Thyroid gland (tissue), 4 donors: ENCODE data around the gene RFC5. TPM values are rescaled to one million over a fixed set of nuclear protein-coding genes. Genes with fewer than 3 reads are reported as not detected.
A peak's percentile ranks its signal among the peaks of the same experiment; 100 is the strongest.

ENCODE experiments used
- DNase-seq, 2 donors: peaks; one replicate each; pipeline ENCODE4 v3.0.0-alpha.2; 2019
- H3K27ac ChIP-seq, 3 donors: fragments of 200-600 bp; sonication (generic); 1 replicate in 2 of 3; 2 replicates in 1 of 3; pipeline ENCODE4 v1.5.1; 2016 to 2019; ENCODE audit warnings: mild to moderate bottlenecking in 1 of 3, moderate library complexity in 1 of 3
- H3K27me3 ChIP-seq: fragments of 200-600 bp; sonication (generic); one replicate; pipeline ENCODE4 v1.5.1; 2019
- H3K36me3 ChIP-seq, 2 donors: fragments of 200-600 bp; sonication (generic); one replicate each; pipeline ENCODE4 v1.5.1; 2016 to 2019
- H3K4me1 ChIP-seq, 2 donors: fragments of 200-600 bp; sonication (generic); one replicate each; pipeline ENCODE4 v1.5.1; 2017 to 2019
- H3K4me3 ChIP-seq, 3 donors: fragments of 200-600 bp; sonication (generic); replicated peaks in 1 of 3; 1 replicate in 2 of 3; 2 replicates in 1 of 3; pipeline ENCODE4 v1.5.1; 2016; ENCODE audit warnings: mild to moderate bottlenecking in 1 of 3
- H3K9me3 ChIP-seq: fragments of 200-600 bp; sonication (generic); one replicate; pipeline ENCODE4 v1.5.1; 2017
- POLR2A ChIP-seq, 2 donors: fragments of 450-650 bp; IDR thresholded peaks; one replicate each; pipeline ENCODE4 v1.6.1; 2017; ENCODE audit warnings: antibody characterized with exemption in 2 of 2, mild to moderate bottlenecking in 2 of 2, moderate library complexity in 1 of 2
- WGBS, 2 donors: methylation state at CpG; one replicate each; pipeline ENCODE4 v1.1.5; 2017; 5-methylcytosine and 5-hydroxymethylcytosine counted together
- intact Hi-C: fragments of 100-400 bp; cut with DNase I; formaldehyde crosslinking; loops from one replicate; pipeline ENCODE4 v1.15.1; 2023
- total RNA-seq, 4 donors: library from RNA; depleted of rRNA; stranded (reverse); fragments of >200 nt; gene quantifications; one replicate each; pipeline ENCODE4 v1.2.3, GENCODE V29; 2016
- TF ChIP-seq, protein P1 (sequence below), 6 experiments: fragments of 200-600 bp in 3 of 6; fragments of 450-650 bp in 3 of 6; sonication (generic) in 3 of 6; IDR thresholded peaks; one replicate each; pipeline ENCODE4 v1.5.1; 2016 to 2019; ENCODE audit warnings: antibody characterized with exemption in 6 of 6, mild to moderate bottlenecking in 2 of 6, inconsistent platforms in 1 of 6, moderate library complexity in 1 of 6

Gene RFC5
- total RNA-seq, 4 donors from 2014 or later = 15.4 to 18.8 (median 17.2) TPM

DNA sequence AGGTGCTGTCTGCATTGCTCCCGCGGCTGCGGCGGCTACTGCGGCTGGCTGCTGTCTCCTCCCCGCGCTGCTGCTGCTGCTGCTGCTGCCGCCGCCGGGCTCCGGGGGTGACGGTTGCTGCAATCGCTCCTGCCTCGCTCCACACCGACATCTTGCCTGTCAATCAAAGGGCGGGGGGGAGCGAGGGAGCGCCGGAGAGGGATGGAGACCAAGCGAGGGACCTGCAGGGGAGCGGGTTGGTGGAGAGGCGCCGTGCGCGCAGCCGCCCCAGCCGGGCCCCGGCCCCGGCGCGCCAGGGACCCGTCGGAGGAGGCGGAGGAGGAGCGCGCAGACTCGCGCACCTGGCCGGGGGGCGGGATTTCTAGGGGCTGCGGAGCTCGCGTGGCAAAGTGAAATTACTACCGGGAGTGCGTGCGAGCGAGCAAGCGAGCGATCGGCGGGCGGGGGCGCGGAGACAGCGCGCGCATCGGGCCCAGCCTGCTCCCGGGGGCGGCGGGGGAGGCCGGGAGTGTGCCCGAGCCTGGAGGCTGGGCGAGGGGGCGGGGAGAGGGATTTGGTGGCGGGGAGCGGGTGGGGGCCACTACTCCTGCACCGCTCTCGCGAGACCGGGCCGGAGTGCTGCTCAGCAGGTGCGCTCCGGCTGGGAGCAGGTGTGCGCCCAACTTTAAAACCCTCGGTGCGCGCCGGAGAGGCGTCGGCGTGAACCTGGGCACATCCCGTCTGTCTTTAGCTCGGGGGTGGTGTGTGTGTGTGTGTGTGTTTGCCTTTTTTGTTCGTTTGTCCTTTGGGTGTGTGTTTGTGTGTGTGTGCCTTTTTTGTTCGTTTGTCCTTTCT, 47.5 kb upstream of the RFC5 start, which contains the start of gene KSR2:
Gene KSR2, minus strand, starts transcription at position 165 of the 834 bp plus-strand sequence. CDS start 735 bp downstream, outside the sequence.
- WGBS, 2 donors = 0 to 3% methylated on average over 18 to 41 of the region's 86 CpGs
- Histone ChIP-seq H3K9me3 (no peaks in the 10 kb centered on the region), H3K4me3 (peak within 1 kb of the TSS in 2 of 3 donors; percentile 55), H3K27me3 (no peaks in the 10 kb centered on the region), H3K27ac (peak within 1 kb of the TSS; percentile 62 to 82 (median 62)), H3K4me1 (no peaks in the 10 kb centered on the region), H3K36me3 (no peaks in the 10 kb centered on the region)
- peak; percentile 91 to 93 for DNase-seq
- peak in 1 of 2 donors; percentile 66 for TF ChIP-seq POLR2A (IDR thresholded peaks at IDR 0.05)
- TF ChIP-seq, protein P1, sequence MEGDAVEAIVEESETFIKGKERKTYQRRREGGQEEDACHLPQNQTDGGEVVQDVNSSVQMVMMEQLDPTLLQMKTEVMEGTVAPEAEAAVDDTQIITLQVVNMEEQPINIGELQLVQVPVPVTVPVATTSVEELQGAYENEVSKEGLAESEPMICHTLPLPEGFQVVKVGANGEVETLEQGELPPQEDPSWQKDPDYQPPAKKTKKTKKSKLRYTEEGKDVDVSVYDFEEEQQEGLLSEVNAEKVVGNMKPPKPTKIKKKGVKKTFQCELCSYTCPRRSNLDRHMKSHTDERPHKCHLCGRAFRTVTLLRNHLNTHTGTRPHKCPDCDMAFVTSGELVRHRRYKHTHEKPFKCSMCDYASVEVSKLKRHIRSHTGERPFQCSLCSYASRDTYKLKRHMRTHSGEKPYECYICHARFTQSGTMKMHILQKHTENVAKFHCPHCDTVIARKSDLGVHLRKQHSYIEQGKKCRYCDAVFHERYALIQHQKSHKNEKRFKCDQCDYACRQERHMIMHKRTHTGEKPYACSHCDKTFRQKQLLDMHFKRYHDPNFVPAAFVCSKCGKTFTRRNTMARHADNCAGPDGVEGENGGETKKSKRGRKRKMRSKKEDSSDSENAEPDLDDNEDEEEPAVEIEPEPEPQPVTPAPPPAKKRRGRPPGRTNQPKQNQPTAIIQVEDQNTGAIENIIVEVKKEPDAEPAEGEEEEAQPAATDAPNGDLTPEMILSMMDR (IDR thresholded peaks at IDR 0.05) = no peak
- intact Hi-C loops = no loop called here

DNA sequence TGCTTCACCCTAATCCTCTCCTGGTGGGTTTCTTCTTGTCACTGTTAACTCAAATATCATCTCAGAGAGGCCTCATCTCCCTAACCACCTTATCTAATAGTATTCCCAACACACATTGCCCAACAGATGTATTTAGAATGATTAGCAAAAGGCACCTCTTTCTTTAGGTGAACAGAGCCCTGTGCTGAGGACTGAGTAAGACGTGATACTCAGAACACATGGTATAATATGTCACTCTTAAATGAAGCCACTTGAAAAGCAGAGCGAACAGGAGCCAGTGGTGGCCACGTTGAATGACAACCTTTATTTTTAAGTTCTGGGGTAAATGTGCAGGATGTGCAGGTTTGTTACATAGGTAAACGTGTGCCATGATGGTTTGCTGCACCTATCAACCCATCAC, 46.2 kb upstream of the RFC5 start:
- 90 to 92% methylated on average over 4 of the region's 4 CpGs for WGBS, 2 donors
- Histone ChIP-seq H3K4me1 (no peaks in the 10 kb centered on the region), H3K4me3 (no peak overlapping the region), H3K27ac (no peak overlapping the region), H3K36me3 (no peaks in the 10 kb centered on the region), H3K9me3 (no peaks in the 10 kb centered on the region), H3K27me3 (no peaks in the 10 kb centered on the region)
- TF ChIP-seq, protein P1 (IDR thresholded peaks at IDR 0.05) = no peak
- no peak for TF ChIP-seq POLR2A (IDR thresholded peaks at IDR 0.05)
- no peak for DNase-seq
- intact Hi-C loops = no loop called here

DNA sequence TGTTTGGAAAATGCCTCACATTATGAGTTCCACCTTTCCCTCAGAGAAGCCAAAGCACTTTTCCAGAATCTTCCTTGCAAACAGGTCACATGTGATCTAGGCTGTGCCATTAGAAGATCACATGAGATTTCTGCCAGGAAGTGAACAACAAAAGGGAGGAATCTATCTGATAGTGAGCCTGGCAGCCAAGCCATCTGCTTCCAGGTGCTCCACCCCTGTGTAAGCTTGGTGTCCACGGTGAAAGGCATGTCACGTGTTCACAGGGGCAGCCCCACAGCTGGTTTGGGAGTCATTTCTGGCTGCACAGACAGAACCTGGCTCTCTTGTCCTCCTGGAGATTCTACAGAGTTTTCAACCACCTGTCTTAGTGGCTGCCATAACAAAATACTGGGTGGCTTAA, 44.2 kb upstream of the RFC5 start:
- no peaks in the 10 kb centered on the region for H3K27me3 ChIP-seq
- no peaks in the 10 kb centered on the region for H3K4me1 ChIP-seq
- no peaks in the 10 kb centered on the region for H3K36me3 ChIP-seq
- intact Hi-C loops = no loop called here
- WGBS, 2 donors = 89 to 95% methylated on average over 2 of the region's 2 CpGs
- no peak overlapping the region for H3K4me3 ChIP-seq
- no peaks in the 10 kb centered on the region for H3K9me3 ChIP-seq
- H3K27ac ChIP-seq = no peak overlapping the region
- DNase-seq = no peak
- TF ChIP-seq POLR2A (IDR thresholded peaks at IDR 0.05) = no peak
- TF ChIP-seq, protein P1 (IDR thresholded peaks at IDR 0.05) = no peak

DNA sequence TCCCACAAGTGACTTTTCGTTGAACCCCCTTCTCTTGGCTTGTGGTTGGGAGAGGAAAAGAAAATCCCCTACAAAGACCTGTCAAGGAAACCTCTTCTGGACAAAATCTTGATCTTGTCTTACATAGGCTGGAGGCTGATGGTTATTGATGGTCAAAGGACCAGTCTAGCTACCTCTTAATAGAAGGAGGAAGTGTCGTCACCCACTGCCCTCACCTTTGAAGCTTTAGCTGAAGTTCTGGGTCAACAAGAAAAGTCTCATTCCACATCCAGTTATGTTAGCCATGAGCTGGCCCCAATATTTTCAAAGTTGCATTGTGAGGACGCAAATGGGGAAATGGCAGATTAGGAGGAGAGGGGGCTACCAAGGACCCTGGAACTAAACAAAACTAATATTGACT, 41.5 kb upstream of the RFC5 start:
- Histone ChIP-seq H3K27me3 (no peaks in the 10 kb centered on the region), H3K4me1 (no peaks in the 10 kb centered on the region), H3K4me3 (no peak overlapping the region), H3K27ac (no peak overlapping the region), H3K36me3 (no peaks in the 10 kb centered on the region), H3K9me3 (no peaks in the 10 kb centered on the region)
- no peak for DNase-seq
- no peak for TF ChIP-seq POLR2A (IDR thresholded peaks at IDR 0.05)
- TF ChIP-seq, protein P1 (IDR thresholded peaks at IDR 0.05) = no peak
- intact Hi-C loops = no loop called here
- 89 to 91% methylated on average over 3 of the region's 3 CpGs for WGBS, 2 donors

DNA sequence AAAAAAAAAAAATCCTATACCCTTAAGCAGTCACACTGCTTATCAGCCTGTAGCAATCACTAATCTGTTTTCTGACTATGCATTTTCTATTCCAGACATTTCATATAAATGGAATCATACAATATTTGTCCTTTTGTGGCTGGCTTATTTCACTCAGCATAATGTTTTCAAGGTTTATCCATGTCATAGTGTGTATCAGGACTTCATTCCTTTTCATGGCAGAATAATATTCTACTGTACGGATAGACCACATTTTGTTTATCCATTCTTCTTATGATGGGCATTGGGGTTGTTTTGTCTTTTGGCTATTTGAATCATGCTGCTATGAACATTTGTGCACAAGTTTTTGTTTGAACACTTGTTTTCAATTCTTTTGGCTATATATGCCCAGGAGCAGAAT, 39.1 kb upstream of the RFC5 start:
- WGBS, 2 donors = 93 to 98% methylated on average over 1 of the region's 1 CpG
- Histone ChIP-seq H3K9me3 (no peaks in the 10 kb centered on the region), H3K36me3 (no peaks in the 10 kb centered on the region), H3K4me3 (no peak overlapping the region), H3K27ac (no peak overlapping the region), H3K27me3 (no peaks in the 10 kb centered on the region), H3K4me1 (no peaks in the 10 kb centered on the region)
- intact Hi-C loops = no loop called here
- TF ChIP-seq, protein P1 (IDR thresholded peaks at IDR 0.05) = no peak
- DNase-seq = no peak
